GM21447 (cell line): ENCODE data around the gene SLC36A1.
"Not testable (repeated sequence)": the region's sequence is repeated elsewhere in the genome, so short reads cannot be mapped to it uniquely, and the experiment has no call there.

Source experiments
- ATAC-seq: cut with Tn5 transposase; IDR thresholded peaks from one replicate; pipeline ENCODE4 v1.9.1; 2021; ENCODE audit not compliant: unreplicated experiment

The SLC36A1 gene

GRCh38 chr5:151447174-151448037 is at the start of gene SLC36A1:
TSS of gene SLC36A1 (plus strand) at chr5:151447603. CDS start at chr5:151458793, 11,190 bp downstream.
- ATAC-seq = peak; percentile 84

GRCh38 chr5:151405334-151406160 is 41.9 kb upstream of the SLC36A1 start:
- ATAC-seq = no peak

DNA sequence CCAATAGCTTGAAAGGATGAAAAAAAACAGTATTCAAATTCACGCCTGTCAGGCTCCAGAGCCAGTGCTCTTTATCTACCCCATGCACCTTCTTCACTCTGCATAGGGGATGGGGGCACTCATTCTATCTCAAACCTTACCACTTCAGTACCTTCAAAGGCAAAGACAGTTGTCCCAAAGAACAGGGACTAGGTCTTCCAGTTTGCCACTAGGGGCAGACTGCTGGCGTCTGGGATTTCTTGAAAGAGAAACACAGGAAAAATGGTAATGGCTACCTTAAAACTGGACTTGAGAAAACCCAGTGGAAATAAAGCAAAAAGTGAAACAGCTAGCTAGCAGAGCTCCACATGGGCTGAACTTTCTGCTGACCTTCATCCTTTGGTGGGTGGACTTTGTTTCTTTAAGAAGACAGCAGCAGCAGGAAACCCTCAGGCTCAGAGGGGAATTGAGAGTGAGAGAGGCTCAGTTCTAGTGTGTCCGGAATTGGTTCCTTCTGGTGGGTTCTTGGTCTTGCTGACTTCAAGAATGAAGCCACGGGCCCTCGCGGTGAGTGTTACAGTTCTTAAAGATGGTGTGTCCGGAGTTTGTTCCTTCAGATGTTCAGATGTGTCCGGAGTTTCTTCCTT is 41.0 kb upstream of the SLC36A1 start:
- ATAC-seq = no peak

DNA sequence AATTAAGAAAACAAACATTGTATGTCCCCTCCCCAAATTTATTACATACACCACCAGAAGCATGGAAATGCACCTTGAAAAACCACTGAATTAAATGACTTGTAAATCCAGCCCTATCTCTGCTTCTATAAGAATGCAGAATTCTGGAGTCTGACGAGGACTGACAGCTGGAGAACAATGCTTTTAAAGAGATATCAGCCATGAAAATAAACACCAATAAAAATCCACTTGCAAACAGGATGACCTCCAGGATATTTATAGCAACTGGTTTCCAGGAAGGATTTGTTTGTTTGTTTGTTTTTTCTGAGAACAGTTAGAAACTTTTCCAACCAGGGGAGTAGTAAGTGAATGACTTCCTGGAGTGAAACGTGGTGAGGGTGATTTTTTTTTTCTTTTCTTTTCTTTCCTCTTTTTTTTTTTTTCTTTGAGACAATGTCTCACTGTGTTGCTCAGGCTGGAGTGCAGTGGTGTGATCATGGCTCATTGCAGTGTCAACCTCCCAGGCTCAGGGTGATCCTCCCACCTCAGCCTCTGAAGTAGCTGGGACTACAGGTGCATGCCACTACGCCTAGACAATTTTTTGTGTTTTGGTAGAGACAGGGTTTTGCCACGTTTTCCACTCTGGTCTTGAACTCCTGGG is 38.7 kb upstream of the SLC36A1 start:
- ATAC-seq = no peak

- ATAC-seq = no peak
Observed at GRCh38 chr5:151413800-151414199, 33.6 kb upstream of the SLC36A1 start.

DNA sequence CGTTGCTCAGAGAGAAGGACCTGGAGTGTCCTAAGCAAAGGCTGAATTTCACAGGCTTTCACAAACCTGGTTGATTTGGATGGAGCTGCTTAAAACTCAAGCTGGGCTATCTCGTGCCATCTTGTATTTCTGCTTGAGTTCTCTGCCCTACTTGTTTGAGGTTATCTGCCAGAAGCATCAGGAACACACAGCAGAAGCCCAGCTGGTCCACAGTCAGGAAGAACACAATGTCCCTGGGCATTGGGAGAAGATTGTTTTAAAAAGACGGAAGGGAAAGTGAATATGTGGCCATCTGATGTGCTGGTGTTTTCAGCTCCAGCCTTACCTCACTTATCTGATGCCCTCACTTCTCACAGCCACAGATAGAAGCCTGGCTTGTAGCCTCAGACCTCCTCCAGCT is 32.9 kb upstream of the SLC36A1 start:
- no peak for ATAC-seq

DNA sequence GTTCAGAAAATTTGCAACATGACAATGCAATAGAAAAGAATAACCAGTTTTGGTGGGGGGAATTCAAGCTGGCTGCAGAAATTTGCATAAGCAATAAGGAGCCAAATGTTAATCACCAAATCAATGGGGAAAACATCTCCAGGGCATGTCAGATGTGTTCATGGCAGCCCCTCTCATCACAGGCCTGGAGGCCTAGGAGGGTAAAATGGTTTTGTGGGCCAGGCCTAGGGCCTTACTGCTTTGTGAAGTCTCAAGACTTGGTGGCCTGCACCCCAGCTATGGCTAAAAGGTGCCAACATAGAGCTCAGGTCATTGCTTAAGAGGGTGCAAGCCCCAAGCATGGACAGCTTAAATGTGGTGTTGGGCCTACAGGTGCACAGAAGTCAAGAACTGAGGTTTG is 29.7 kb upstream of the SLC36A1 start:
- ATAC-seq = no peak

- no peak for ATAC-seq
Observed at GRCh38 chr5:151420127-151420526, 27.3 kb upstream of the SLC36A1 start.

- ATAC-seq = no peak
Observed at GRCh38 chr5:151424892-151425523, 22.4 kb upstream of the SLC36A1 start.

GRCh38 chr5:151426347-151426746 is 21.1 kb upstream of the SLC36A1 start:
- ATAC-seq = not testable (repeated sequence)

GRCh38 chr5:151427258-151427657 is 20.1 kb upstream of the SLC36A1 start:
- ATAC-seq = peak; percentile 98

DNA sequence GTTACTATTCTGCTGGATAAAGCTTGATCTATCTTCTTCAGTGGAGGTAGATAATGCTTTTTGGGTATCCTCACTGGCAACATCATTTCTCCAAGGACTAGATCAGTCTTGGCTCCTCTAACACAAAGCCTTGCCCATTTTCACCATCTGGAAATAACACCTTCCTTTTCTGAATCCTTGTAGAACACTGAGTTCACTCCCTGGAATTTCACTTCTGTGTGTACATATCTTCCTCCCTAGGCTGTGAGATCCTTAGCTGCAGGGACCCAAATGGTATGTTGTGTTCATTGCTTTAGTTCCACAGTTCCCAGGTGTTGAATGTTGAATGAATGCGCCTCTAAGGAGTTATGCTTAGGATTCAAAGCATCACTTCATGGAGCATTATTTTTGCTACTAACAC is 16.7 kb upstream of the SLC36A1 start:
- ATAC-seq = no peak

- ATAC-seq = no peak
Observed at GRCh38 chr5:151431666-151432065, 15.7 kb upstream of the SLC36A1 start.

DNA sequence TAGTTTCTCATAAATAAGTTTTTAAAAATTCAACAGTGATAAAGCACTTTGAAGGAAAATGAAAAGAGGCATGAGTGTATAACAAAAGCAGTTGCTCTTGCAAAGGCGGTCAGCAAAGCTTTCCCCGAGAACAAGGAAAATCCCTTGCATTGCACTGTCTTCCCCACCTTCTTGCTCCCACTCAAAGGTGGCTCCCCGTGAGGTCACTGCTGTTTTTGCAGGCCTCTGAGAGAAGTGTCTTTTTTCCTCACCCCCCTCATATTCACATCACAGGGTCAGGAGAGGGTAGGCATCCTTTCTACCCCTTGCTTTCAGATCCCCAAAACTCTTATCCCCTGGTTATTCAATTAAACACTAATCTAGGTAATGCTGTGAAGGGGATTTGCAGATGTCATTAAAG is 15.2 kb upstream of the SLC36A1 start:
- no peak for ATAC-seq

GRCh38 chr5:151434570-151435237 is 12.7 kb upstream of the SLC36A1 start:
- ATAC-seq = no peak

GRCh38 chr5:151448038-151448985 is 909 bp downstream of the SLC36A1 start:
- peak; percentile 27 for ATAC-seq

DNA sequence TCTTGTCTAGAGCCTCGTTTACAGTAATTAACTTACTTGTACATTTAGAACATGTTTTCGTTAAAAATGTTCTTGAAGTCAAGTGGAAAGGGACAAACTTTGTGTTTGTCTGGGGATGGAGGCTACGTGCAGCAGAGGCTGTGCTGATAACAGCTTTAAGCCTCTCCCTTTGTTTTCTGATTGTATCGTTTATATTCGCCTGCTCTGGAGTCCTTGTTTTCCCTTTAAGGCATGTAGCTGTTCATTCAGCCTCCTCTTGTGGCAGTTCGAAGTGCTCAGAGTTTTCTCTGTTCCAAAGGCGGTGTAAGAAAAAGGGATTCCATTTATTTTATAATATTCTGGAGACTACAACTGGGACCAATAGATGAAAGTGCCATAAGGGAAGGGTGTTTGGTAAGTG is 1.9 kb downstream of the SLC36A1 start:
- ATAC-seq = no peak

- ATAC-seq = no peak
Observed at GRCh38 chr5:151449839-151450238, 2.4 kb downstream of the SLC36A1 start.

DNA sequence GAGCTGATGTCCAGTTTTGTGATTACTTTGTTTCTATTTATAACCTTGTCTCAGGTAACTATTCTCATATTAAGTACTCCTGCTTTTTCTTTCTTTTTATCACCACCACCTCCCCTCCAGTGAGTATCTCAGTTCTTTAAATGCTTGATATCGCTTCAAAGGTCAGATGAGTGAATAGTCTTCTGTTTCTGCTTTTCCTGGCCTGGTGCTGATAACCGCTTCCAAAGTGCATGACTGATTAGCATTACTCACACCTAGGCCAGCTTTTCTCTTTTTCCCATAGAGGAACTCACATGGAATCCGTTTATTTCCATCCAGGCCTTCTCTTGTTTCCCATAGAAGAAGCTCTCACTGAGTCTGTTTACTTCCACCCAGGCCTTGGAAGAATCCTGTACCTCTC is 3.2 kb downstream of the SLC36A1 start:
- ATAC-seq = no peak
